GM12878 (cell line): ENCODE data around the gene IRX4. TPM values are rescaled to one million over a fixed set of nuclear protein-coding genes. Genes with fewer than 3 reads are reported as not detected.

Experiments
- ATAC-seq: fragments of 200-7000 bp; cut with Tn5 transposase; 3 replicates; pipeline ENCODE4 v1.9.1; 2020; ENCODE audit warnings: mild to moderate bottlenecking, moderate library complexity
- BruUV-seq: library from RNA; stranded (reverse); fragments of 400-500 nt; replicated peaks from 2 replicates; lab custom pipeline; 2021; lab: Mats Ljungman, UMichigan
- CTCF ChIA-PET: fragments of 300-600 bp; sonication (Branson Sonifier 250); formaldehyde crosslinking; extraction: SDS; loops from one replicate; lab custom pipeline; 2021; ENCODE audit warnings: inconsistent platforms; lab: Yijun Ruan, JAX
- POLR2A ChIA-PET: fragments of 350-600 bp; formaldehyde crosslinking; extraction: SDS; loops from one replicate; lab custom pipeline; 2021; ENCODE audit warnings: inconsistent platforms; lab: Charles Lee
- RAD21 ChIA-PET: fragments of 300-600 bp; sonication (Branson Sonifier 250); formaldehyde crosslinking; loops from one replicate; lab custom pipeline; 2023; ENCODE audit warnings: antibody characterized with exemption; ENCODE audit not compliant: unreplicated experiment; lab: Charles Lee
- SMC1A ChIA-PET: fragments of 300-600 bp; sonication (Branson Sonifier 250); formaldehyde crosslinking; loops from one replicate; lab custom pipeline; 2023; ENCODE audit not compliant: unreplicated experiment, uncharacterized antibody; lab: Charles Lee
- DNase-seq: peaks from one replicate; pipeline ENCODE4 v3.0.0-alpha.2; 2011; ENCODE audit warnings: low read depth, low spot score
- FAIRE-seq: peaks from 3 replicates; lab custom pipeline; 2011; peaks lifted over from hg19 to GRCh38; lab: Jason Lieb, UNC
- H2AFZ ChIP-seq: 2 replicates; pipeline ENCODE4 v1.6.0; 2011; ENCODE audit warnings: low read depth, low read length, control low read depth; ENCODE audit not compliant: control insufficient read depth
- H3K27ac ChIP-seq: 2 replicates; pipeline ENCODE4 v1.5.1; 2011; ENCODE audit warnings: control low read depth; ENCODE audit not compliant: control insufficient read depth, insufficient read depth
- H3K27me3 ChIP-seq, 2 experiments: replicated peaks in 1 of 2; 2 replicates each; pipeline versions ENCODE4 v1.6.0 to v1.6.1; 2011; ENCODE audit warnings: low read length in 1 of 2; ENCODE audit not compliant: control insufficient read depth in 2 of 2, insufficient read depth in 2 of 2
- H3K36me3 ChIP-seq, 2 experiments: 2 replicates each; pipeline ENCODE4 v1.5.1; 2011; ENCODE audit warnings: low read length in 1 of 2; ENCODE audit not compliant: control insufficient read depth in 2 of 2, insufficient read depth in 2 of 2
- H3K4me1 ChIP-seq: 2 replicates; pipeline ENCODE4 v1.6.1; 2011; ENCODE audit warnings: mild to moderate bottlenecking, low read length, moderate library complexity, mixed read lengths; ENCODE audit not compliant: control insufficient read depth, insufficient read depth
- H3K4me2 ChIP-seq: 2 replicates; pipeline ENCODE4 v1.6.0; 2011; ENCODE audit warnings: control low read depth; ENCODE audit not compliant: control insufficient read depth, insufficient read depth
- H3K4me3 ChIP-seq: fragments of 200-600 bp; sonication (generic); 2 replicates; pipeline ENCODE4 v1.5.1; 2016
- H3K79me2 ChIP-seq: 2 replicates; pipeline ENCODE4 v1.6.0; 2011; ENCODE audit warnings: low read length; ENCODE audit not compliant: control insufficient read depth, insufficient read depth
- H3K9ac ChIP-seq: 2 replicates; pipeline ENCODE4 v1.8.0; 2011; ENCODE audit warnings: low read length, control low read depth, mixed read lengths; ENCODE audit not compliant: control insufficient read depth, insufficient read depth
- H3K9me3 ChIP-seq: replicated peaks from 3 replicates; pipeline ENCODE4 v1.5.1; 2011; ENCODE audit warnings: mild to moderate bottlenecking, low read length; ENCODE audit not compliant: control insufficient read depth, insufficient read depth
- H4K20me1 ChIP-seq: 2 replicates; pipeline ENCODE4 v1.6.0; 2011; ENCODE audit not compliant: control insufficient read depth, insufficient read depth
- ASH2L ChIP-seq: fragments of 300-600, 200-600 bp; sonication (generic); IDR thresholded peaks from 2 replicates; pipeline ENCODE4 v1.6.1; 2017; ENCODE audit warnings: low read depth, mild to moderate bottlenecking, borderline replicate concordance
- CBX3 ChIP-seq: fragments of 200-600 bp; sonication (generic); IDR thresholded peaks from 2 replicates; pipeline ENCODE4 v1.6.1; 2016; ENCODE audit warnings: low read depth, borderline replicate concordance
- CUX1 ChIP-seq: IDR thresholded peaks from 2 replicates; pipeline ENCODE4 v1.6.1; 2012; ENCODE audit warnings: improper control_type of control experiment, low read depth, low read length; ENCODE audit not compliant: insufficient replicate concordance
- GABPA ChIP-seq: IDR thresholded peaks from 2 replicates; pipeline ENCODE4 v1.6.1; 2014; ENCODE audit warnings: antibody characterized with exemption, low read depth, mild to moderate bottlenecking, inconsistent platforms
- HDGF ChIP-seq: fragments of 450-650 bp; IDR thresholded peaks from 2 replicates; pipeline ENCODE4 v1.6.1; 2016; ENCODE audit warnings: antibody characterized with exemption
- IRF3 ChIP-seq: fragments of 450-650 bp; IDR thresholded peaks from 2 replicates; pipeline ENCODE4 v1.6.1; 2014; ENCODE audit warnings: mild to moderate bottlenecking
- SMC3 ChIP-seq: IDR thresholded peaks from 2 replicates; pipeline ENCODE4 v1.6.1; 2011; ENCODE audit warnings: low read length, improper control_type of control experiment, borderline replicate concordance
- TARDBP ChIP-seq: IDR thresholded peaks from 2 replicates; pipeline ENCODE4 v1.6.1; 2016; ENCODE audit warnings: borderline replicate concordance
- USF2 ChIP-seq: IDR thresholded peaks from 2 replicates; pipeline ENCODE4 v1.6.1; 2011; ENCODE audit warnings: low read depth, low read length, improper control_type of control experiment, borderline replicate concordance
- YY1 ChIP-seq: IDR thresholded peaks from 2 replicates; pipeline ENCODE4 v1.6.1; 2011; ENCODE audit warnings: low read depth, mild to moderate bottlenecking, low read length
- ZNF592 ChIP-seq: fragments of 450-650 bp; IDR thresholded peaks from 2 replicates; pipeline ENCODE4 v1.6.1; 2017; ENCODE audit warnings: mild to moderate bottlenecking, moderate library complexity
- WGBS: methylation state at CpG from one replicate; pipeline ENCODE4 v1.1.6; 2016; ENCODE audit warnings: low lambda C conversion rate; ENCODE audit not compliant: insufficient replicate concordance, insufficient coverage; ENCODE audit errors: missing lambda C conversion rate; 5-methylcytosine and 5-hydroxymethylcytosine counted together
- in situ Hi-C: fragments of 300-500 bp; cut with MboI; formaldehyde crosslinking; loops from 9 replicates; pipeline ENCODE4 v1.14.3; 2018; ENCODE audit warnings: mixed read lengths
- intact Hi-C: fragments of 100-400 bp; cut with micrococcal nuclease; formaldehyde crosslinking; loops from one replicate; pipeline ENCODE4 v1.14.2; 2022; ENCODE audit not compliant: unreplicated experiment
- polyA plus RNA-seq, 11 experiments: library from polyadenylated mRNA; depleted of rRNA in 4 of 11; unstranded in 6 of 11; stranded (reverse) in 5 of 11; fragments of >200 nt; fragmentation: Nextera tagmentation in 4 of 11; fragmentation: Illumina TruSeq in 1 of 11; extraction: Ambion mirVana in 4 of 11; extraction: Trizol in 1 of 11; gene quantifications; 1 replicate in 1 of 11; 2 replicates in 10 of 11; pipeline versions ENCODE4 v1.2.1 to v1.2.3, GENCODE V29; 2011 to 2016; ENCODE audit warnings: inconsistent platforms in 2 of 11, missing spikeins in 2 of 11, low read depth in 1 of 11
- total RNA-seq, 4 experiments: library from RNA; depleted of rRNA in 3 of 4; stranded (reverse); fragments of >200 nt in 3 of 4; fragmentation: Illumina TruSeq in 1 of 4; extraction: Trizol in 1 of 4; gene quantifications; 2 replicates each; pipeline versions ENCODE4 v1.2.1 to v1.2.3, GENCODE V29; 2013 to 2021

The IRX4 gene
- total and polyA plus RNA-seq, 10 of the 15 experiments (the other 5 are each of a cell fraction or from before 2014, with no cell fraction given), result not detected

GRCh38 chr5:1847611-1848010 lies 35.1 kb downstream of the IRX4 start (continued):
- TF ChIP-seq USF2 (no peak), CUX1 (no peak)

GRCh38 chr5:1847056-1847455 lies 35.7 kb downstream of the IRX4 start:
- Histone ChIP-seq H3K9ac (no peak overlapping the region), H3K4me2 (no peak overlapping the region), H4K20me1 (no peaks in the 10 kb centered on the region), H3K4me3 (no peak overlapping the region), H3K79me2 (no peaks in the 10 kb centered on the region), H3K36me3 (no peaks in the 10 kb centered on the region), H2AFZ (no peak overlapping the region), H3K27ac (no peak overlapping the region), H3K4me1 (no peaks in the 10 kb centered on the region), H3K9me3 (no peaks in the 10 kb centered on the region), H3K27me3 (no peaks in the 10 kb centered on the region; a peak in 3 of 4 replicates)
- in situ Hi-C loops, result no loop called here
- DNase-seq, result no peak
- POLR2A ChIA-PET, result no interaction called here
- no TSS peak for BruUV-seq
- no peak for FAIRE-seq
- SMC1A ChIA-PET, result no interaction called here
- CTCF ChIA-PET, result no interaction called here
- WGBS, result 53% methylated on average over 10 of the region's 10 CpGs
- intact Hi-C loops, result no loop called here
- ATAC-seq, result no peak
- RAD21 ChIA-PET, result no interaction called here
- TF ChIP-seq CBX3, result no peak
- TF ChIP-seq IRF3, result no peak
- TF ChIP-seq ZNF592, result no peak
- TF ChIP-seq HDGF, result no peak
- no peak for TF ChIP-seq ASH2L
- TF ChIP-seq SMC3, result no peak
- no peak for TF ChIP-seq TARDBP
- no peak for TF ChIP-seq YY1
- no peak for TF ChIP-seq GABPA
